ENCODE results near the gene NPC2. TPM values are rescaled to one million over a fixed set of nuclear protein-coding genes. Genes with fewer than 3 reads are reported as not detected.

NPC2 gene
- total RNA-seq, 1 experiment from 2014 or later: 314 TPM

Other genes with a start within 250 kb of the NPC2 start
- 13.1 and 15.8 TPM in 2 replicates for gene ABCD4, start 190.4 kb downstream of the NPC2 start, total RNA-seq (2014; rRNA removed; shearing (Covaris generic))
- gene VRTN, start 144.8 kb downstream of the NPC2 start, total RNA-seq (2014; rRNA removed; shearing (Covaris generic)): not detected in 2 replicates
- not detected in 2 replicates for gene SYNDIG1L, start 67.1 kb downstream of the NPC2 start, total RNA-seq (2014; rRNA removed; shearing (Covaris generic))
- 13.3 and 18.1 TPM in 2 replicates for gene ISCA2, start 460 bp upstream of the NPC2 start, total RNA-seq (2014; rRNA removed; shearing (Covaris generic))
- gene LTBP2, start 118.9 kb upstream of the NPC2 start, total RNA-seq (2014; rRNA removed; shearing (Covaris generic)): 5.7 and 5.8 TPM in 2 replicates
- gene AREL1, start 219.8 kb upstream of the NPC2 start, total RNA-seq (2014; rRNA removed; shearing (Covaris generic)): 15.9 and 25.9 TPM in 2 replicates
- 9.5 and 18.6 TPM in 2 replicates for gene FCF1, start 219.8 kb upstream of the NPC2 start, total RNA-seq (2014; rRNA removed; shearing (Covaris generic))